DMS153 treated with DMSO at 0.1 percent for 48 hours (cell line): ENCODE data around the gene NDUFA8.
"Not testable (repeated sequence)": the region's sequence is repeated elsewhere in the genome, so short reads cannot be mapped to it uniquely, and the experiment has no call there.

Source experiments
- DNase-seq: peaks from one replicate; lab custom pipeline; 2025; ENCODE audit not compliant: unreplicated experiment; lab: John Stamatoyannopoulos, UW

NDUFA8 gene

DNA sequence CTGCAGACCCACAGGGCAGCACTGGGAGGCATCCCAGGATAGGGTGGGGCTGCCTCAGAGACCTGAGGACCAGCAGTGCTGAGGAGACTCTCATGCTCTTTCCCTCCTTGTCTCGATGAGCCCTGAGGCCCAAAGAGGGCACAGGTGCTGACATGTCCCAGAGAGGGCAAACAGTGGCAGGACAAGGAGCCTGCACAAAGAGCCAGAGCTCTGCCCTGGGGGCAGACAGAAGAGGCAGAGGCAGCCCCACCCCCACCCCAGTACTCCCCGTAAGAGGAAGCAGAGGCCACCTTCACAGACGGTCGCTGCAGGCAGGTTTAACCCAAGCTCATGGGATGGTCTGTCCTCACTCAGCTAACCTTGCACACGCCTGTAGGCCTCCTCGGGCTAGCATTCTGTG, 37.1 kb downstream of the NDUFA8 start:
- no peak for DNase-seq

- no peak for DNase-seq
Measured at GRCh38 chr9:122121931-122122330, 37.6 kb downstream of the NDUFA8 start.

GRCh38 chr9:122121391-122121790, 38.2 kb downstream of the NDUFA8 start:
- DNase-seq: no peak

- no peak for DNase-seq
Measured at GRCh38 chr9:122120316-122121071, 39.1 kb downstream of the NDUFA8 start.

GRCh38 chr9:122119721-122120120, 39.9 kb downstream of the NDUFA8 start:
- no peak for DNase-seq

DNA sequence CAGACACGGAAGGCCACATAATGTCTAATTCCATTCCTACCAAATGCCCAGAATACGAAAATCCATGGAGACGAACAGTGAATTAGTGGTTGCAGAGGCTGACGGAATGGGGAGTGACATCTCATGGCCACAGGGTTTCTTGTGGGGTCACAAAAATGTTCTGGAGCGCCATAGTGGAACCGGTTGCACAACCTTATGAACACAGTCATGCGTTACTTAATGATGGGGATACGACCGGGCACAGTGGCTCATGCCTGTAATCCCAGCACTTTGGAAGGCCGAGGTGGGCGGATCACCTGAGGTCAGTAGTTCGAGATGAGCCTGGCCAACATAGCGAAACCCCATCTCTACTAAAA, 40.4 kb downstream of the NDUFA8 start:
- DNase-seq: no peak

GRCh38 chr9:122118343-122119165, 41.0 kb downstream of the NDUFA8 start:
- no peak for DNase-seq

DNA sequence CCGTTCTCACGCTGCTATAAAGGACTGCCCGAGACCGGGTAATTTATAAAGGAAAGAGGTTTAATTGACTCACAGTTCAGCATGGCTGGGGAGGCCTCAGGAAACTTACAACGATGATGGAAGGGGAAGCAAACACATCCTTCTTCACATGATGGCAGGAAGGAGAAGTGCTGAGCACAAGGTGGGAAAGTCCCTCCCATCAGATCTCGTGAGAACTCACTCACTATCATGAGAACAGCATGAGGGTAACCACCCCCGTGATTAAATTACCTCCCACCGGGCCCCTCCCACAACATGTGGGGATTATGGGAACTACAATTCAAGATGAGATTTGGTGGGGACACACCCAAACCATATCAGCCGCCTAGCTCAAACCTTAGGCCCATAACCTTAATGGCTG, 42.3 kb downstream of the NDUFA8 start:
- DNase-seq: not testable (repeated sequence)

GRCh38 chr9:122116448-122117173, 43.0 kb downstream of the NDUFA8 start:
- DNase-seq: no peak

DNA sequence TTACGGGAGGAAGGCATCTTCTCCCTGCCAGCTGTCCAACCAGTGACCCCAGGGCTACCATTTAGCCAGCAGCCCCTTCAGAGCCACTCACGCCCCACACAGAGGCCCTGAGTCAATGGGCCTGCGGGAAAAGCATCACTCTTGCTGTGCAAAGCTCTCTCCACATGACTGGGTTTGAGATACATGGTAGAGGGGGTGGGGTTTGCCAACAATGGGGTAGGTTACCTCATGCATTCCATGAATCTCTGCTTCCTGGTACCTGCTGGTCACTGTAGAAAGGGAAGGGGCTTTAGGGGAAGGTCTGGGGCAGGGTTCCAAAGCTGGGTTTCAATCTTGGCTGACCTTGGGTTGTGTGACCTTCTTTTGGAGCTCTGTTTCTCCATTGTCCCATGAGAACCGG, 43.5 kb downstream of the NDUFA8 start:
- DNase-seq: no peak

DNA sequence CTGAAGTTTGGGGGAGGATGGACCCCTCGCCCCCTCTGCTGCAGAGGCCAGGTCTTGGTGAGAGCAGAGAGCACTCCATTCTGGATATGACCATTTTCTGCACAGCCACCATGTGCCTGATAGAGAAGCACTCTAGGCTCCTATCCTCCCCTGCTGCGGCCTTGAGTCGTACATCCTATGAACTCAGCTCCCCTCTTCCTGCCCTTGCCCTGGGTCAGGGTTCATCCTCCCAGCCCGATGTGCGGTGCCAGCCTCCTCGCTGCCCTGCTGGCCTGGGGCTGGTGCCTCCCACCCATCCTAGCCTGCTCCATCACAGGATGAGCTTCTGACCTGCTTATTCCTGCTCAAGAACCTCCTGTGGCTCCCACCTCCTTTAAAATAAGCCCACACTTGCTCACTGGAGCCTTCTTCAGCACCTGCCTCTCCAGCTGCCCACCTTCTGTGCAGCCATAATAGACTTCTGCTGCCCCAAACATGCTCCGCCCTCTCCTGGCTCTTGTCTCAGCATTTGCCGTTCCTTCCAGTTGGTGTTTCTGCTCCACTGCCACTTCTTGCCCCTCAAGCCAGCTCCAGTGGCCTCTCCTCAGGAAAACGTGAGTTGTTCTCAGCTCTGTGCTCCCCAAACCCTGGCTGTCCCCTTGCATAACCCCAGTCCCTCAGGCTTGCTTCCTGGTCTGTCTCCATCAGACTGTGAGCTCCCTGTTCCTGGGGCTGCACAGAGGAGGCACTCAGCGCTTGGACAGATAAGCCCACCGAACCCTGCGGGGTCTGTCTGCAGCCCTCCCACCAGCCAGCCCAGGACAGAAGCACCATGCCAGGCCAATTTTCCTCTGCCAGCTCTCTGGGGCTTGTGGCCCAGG, 44.2 kb downstream of the NDUFA8 start:
- no peak for DNase-seq

- no peak for DNase-seq
Measured at GRCh38 chr9:122113574-122113973, 46.0 kb downstream of the NDUFA8 start.

DNA sequence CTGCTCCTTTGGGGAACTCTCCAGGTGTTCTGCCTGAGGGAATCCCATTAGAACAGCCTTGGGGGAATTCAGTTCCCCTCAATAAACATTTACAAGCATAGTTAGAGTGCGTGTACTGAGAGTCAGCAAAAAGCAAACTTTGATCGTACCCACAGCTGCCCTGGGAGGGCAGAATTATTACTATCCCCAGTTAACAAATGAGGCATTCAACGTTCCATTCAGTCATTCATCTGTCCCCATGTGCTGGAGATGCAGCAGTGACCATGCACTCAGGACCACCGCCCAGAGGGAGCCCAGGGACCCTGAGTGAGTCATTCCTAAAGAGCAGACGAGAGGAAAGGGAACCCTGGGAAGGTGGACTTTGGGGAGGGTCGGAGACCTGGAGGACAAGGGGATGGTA, 47.3 kb downstream of the NDUFA8 start:
- no peak for DNase-seq

DNA sequence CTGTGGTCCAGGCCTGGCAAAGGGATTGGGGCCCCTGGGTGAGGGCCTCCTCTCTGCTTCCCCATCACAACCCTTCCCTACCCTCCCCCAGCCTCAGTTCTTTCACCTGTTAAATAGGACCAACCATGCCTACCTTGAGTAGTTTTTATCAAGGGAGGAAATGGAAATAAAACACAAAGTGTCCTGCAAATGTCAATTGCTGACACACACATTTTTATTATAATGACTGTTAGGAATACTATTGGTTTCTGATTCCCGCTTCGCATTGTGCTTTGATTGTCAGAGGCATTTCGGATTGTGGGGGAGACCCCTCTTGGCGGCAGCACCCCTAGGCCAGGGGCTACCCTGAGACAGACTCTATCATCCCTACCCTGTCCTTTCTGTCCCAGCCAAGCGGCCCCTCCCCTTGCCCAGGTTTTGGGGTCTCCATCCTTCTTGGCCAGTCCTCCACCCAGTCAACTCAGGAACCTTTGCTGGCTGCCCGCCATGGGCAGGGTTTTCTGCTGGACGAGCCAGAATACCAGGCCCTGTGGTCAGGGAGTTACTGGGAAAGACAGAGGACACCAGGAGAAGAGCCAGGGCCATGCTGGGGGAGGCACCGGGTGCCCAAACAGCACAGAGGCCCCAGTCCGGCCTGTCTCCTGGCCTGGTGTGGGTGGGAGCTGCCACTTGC, 48.0 kb downstream of the NDUFA8 start:
- DNase-seq: no peak

GRCh38 chr9:122110100-122110833, 49.3 kb downstream of the NDUFA8 start:
- no peak for DNase-seq

GRCh38 chr9:122109035-122109813, 50.4 kb downstream of the NDUFA8 start:
- no peak for DNase-seq

DNA sequence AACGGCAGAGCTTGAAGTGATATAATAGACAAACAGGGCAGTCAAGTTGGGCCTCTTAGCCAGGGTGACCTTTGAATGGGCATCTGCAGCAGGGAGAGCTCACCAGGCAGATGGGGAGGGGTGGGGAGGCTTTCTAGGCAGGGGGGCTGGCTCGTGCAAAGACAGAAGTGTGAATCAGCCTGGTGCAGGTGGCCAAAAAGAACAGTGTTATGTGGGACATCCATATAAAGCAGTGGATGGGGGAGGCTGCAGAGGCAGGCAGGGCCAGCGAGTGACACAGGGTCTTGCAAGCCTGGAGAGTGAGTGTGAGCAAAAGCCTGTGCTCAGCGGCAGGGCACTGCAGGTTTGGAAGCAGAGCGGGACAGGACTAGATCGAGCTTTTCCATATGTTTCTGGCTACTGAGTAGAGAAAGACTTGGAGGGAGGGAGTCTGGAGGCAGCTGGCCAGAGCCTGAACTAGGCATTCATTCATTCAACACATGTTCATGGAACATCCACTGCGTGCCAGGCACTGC, 52.2 kb downstream of the NDUFA8 start:
- no peak for DNase-seq

GRCh38 chr9:122106576-122106975, 53.0 kb downstream of the NDUFA8 start:
- no peak for DNase-seq

DNA sequence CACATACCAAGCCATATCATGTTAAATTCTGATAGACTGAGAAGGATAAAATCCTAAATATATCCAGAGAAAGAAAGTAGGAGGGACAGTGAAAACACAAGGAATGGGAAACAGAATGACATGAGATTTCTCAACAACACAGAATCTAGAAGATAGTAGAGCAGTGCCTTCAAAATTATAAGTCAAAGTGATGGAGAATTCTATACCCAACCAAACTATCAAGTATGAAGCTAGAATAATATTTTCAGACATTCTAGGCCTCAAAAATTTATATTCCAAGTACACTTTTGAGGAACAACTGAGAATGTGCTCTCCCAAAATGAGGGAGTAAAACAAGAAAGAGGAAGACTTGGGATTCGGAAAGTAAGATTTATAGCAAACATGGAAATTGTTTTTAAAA, 55.6 kb downstream of the NDUFA8 start:
- DNase-seq: no peak
